B cell (primary cell): ENCODE results near the gene GJC1. TPM values are rescaled to one million over a fixed set of nuclear protein-coding genes. Genes with fewer than 3 reads are reported as not detected.

Experiments
- ATAC-seq: fragments of 200-7000 bp; cut with Tn5 transposase; one replicate; pipeline ENCODE4 v1.10.0; 2021; ENCODE audit warnings: low read depth, mild to moderate bottlenecking, moderate number of reproducible peaks, moderate library complexity
- CTCF ChIA-PET: fragments of 350-600 bp; sonication (Branson Sonifier 250); formaldehyde crosslinking; loops from one replicate; lab custom pipeline; 2021; ENCODE audit warnings: antibody characterized with exemption, inconsistent platforms; lab: Charles Lee
- POLR2A ChIA-PET: fragments of 350-600 bp; sonication (Branson Sonifier 250); formaldehyde crosslinking; loops from one replicate; lab custom pipeline; 2021; ENCODE audit warnings: antibody characterized with exemption; lab: Charles Lee
- DNase-seq: peaks from one replicate; pipeline ENCODE4 v3.0.0; 2013
- H2AFZ ChIP-seq: 2 replicates; pipeline ENCODE4 v1.6.1; 2012; ENCODE audit warnings: mild to moderate bottlenecking, low read depth, low read length; ENCODE audit not compliant: insufficient read depth, poor library complexity, severe bottlenecking
- H3K27ac ChIP-seq, 2 donors: 1 replicate in 1 of 2; 2 replicates in 1 of 2; pipeline ENCODE4 v1.5.1; 2012 to 2013; ENCODE audit warnings: low read length in 2 of 2, mild to moderate bottlenecking in 2 of 2, moderate library complexity in 1 of 2
- H3K27me3 ChIP-seq, 4 experiments: fragments of 200-600 bp in 1 of 4; sonication (generic) in 1 of 4; replicated peaks in 1 of 4; 1 replicate in 2 of 4; 2 replicates in 2 of 4; pipeline versions ENCODE4 v1.6.1 to v1.7.0; 2013 to 2016; ENCODE audit warnings: low read length in 3 of 4, mild to moderate bottlenecking in 2 of 4, mixed read lengths in 1 of 4, moderate library complexity in 1 of 4; ENCODE audit not compliant: insufficient read depth in 4 of 4, control insufficient read depth in 3 of 4; ENCODE audit errors: control extremely low read depth in 1 of 4
- H3K36me3 ChIP-seq, 2 experiments: replicated peaks in 1 of 2; 1 replicate in 1 of 2; 2 replicates in 1 of 2; pipeline versions ENCODE4 v1.6.1 to v1.7.1; 2013; ENCODE audit warnings: low read length in 1 of 2; ENCODE audit not compliant: insufficient read depth in 2 of 2, control insufficient read depth in 1 of 2; ENCODE audit errors: control extremely low read depth in 1 of 2, extremely low read depth in 1 of 2
- H3K4me1 ChIP-seq, 2 donors: fragments of 200-600 bp in 1 of 2; sonication (generic) in 1 of 2; 1 replicate in 1 of 2; 2 replicates in 1 of 2; pipeline versions ENCODE4 v1.5.1 to v1.6.1; 2013 to 2017; ENCODE audit warnings: low read length in 2 of 2; ENCODE audit not compliant: control insufficient read depth in 2 of 2, insufficient read depth in 2 of 2
- H3K4me2 ChIP-seq: replicated peaks from 2 replicates; pipeline ENCODE3; 2012; ENCODE audit warnings: mild to moderate bottlenecking, low read depth, low read length; ENCODE audit not compliant: poor library complexity, severe bottlenecking
- H3K4me3 ChIP-seq, 5 experiments: fragments of 200-600 bp in 1 of 5; sonication (generic) in 1 of 5; 1 replicate in 3 of 5; 2 replicates in 2 of 5; pipeline versions ENCODE4 v1.5.1 to v1.7.0; 2011 to 2016; ENCODE audit warnings: low read length in 4 of 5, mild to moderate bottlenecking in 4 of 5, low read depth in 2 of 5, control low read depth in 1 of 5, moderate library complexity in 1 of 5; ENCODE audit not compliant: insufficient read depth in 1 of 5; ENCODE audit errors: control extremely low read depth in 1 of 5, extremely low read depth in 1 of 5
- H3K79me2 ChIP-seq: fragments of 200-600 bp; sonication (generic); one replicate; pipeline ENCODE4 v1.6.0; 2016; ENCODE audit warnings: low read length; ENCODE audit not compliant: control insufficient read depth, insufficient read depth
- H3K9ac ChIP-seq: fragments of 200-600 bp; sonication (generic); 2 replicates; pipeline ENCODE4 v1.6.1; 2017; ENCODE audit warnings: mild to moderate bottlenecking, low read length, moderate library complexity
- H3K9me3 ChIP-seq, 3 donors: one replicate each; pipeline versions ENCODE4 v1.6.1 to v1.7.1; 2013; ENCODE audit warnings: low read length in 2 of 3; ENCODE audit not compliant: control insufficient read depth in 2 of 3, insufficient read depth in 1 of 3; ENCODE audit errors: control extremely low read depth in 1 of 3
- H4K20me1 ChIP-seq: 2 replicates; pipeline ENCODE4 v1.6.0; 2012; ENCODE audit warnings: mild to moderate bottlenecking, low read length; ENCODE audit not compliant: insufficient read depth, control insufficient read depth, poor library complexity, severe bottlenecking
- H3K27ac Mint-ChIP-seq: one replicate; pipeline ENCODE4 v1.8.0; 2021; ENCODE audit warnings: mixed read lengths
- H3K27me3 Mint-ChIP-seq: one replicate; pipeline ENCODE4 v1.8.0; 2021; ENCODE audit warnings: mixed read lengths
- H3K4me1 Mint-ChIP-seq: one replicate; pipeline ENCODE4 v1.8.0; 2021; ENCODE audit warnings: mixed read lengths
- H3K4me3 Mint-ChIP-seq: one replicate; pipeline ENCODE4 v1.8.0; 2021; ENCODE audit warnings: mixed read lengths
- H3K9me3 Mint-ChIP-seq: one replicate; pipeline ENCODE4 v1.8.0; 2022; ENCODE audit warnings: mixed read lengths; ENCODE audit not compliant: insufficient read depth
- EZH2 ChIP-seq: IDR thresholded peaks from 2 replicates; pipeline ENCODE4 v1.6.1; 2012; ENCODE audit warnings: borderline replicate concordance, low read depth, mild to moderate bottlenecking, moderate library complexity, low read length; ENCODE audit not compliant: insufficient read depth, poor library complexity, severe bottlenecking
- WGBS: methylation state at CpG from one replicate; pipeline ENCODE4 v1.1.5; 2013; ENCODE audit warnings: missing lambda C conversion rate; ENCODE audit not compliant: insufficient coverage; 5-methylcytosine and 5-hydroxymethylcytosine counted together
- intact Hi-C: fragments of 100-400 bp; cut with micrococcal nuclease; formaldehyde crosslinking; loops from one replicate; pipeline ENCODE4 v1.10.0; 2022
- polyA plus RNA-seq: library from polyadenylated mRNA; depleted of rRNA; stranded (reverse); fragments of >200 nt; gene quantifications from 2 replicates; pipeline ENCODE4 v1.2.3, GENCODE V29; 2012
- total RNA-seq, 2 donors: library from RNA; stranded (reverse); fragments of 120-200 nt in 1 of 2; gene quantifications; 1 replicate in 1 of 2; 2 replicates in 1 of 2; pipeline versions ENCODE4 v1.2.3 to v1.2.4, GENCODE V29; 2013 to 2022
- TF ChIP-seq, protein P1 (sequence below): fragments of 200-600 bp; IDR thresholded peaks from one replicate; pipeline ENCODE4 v1.8.0; 2022; ENCODE audit warnings: antibody characterized with exemption, mild to moderate bottlenecking

Gene GJC1
- total and polyA plus RNA-seq, 2 donors (not counting 1 experiment from before 2014, with no cell fraction given) = not detected

DNA sequence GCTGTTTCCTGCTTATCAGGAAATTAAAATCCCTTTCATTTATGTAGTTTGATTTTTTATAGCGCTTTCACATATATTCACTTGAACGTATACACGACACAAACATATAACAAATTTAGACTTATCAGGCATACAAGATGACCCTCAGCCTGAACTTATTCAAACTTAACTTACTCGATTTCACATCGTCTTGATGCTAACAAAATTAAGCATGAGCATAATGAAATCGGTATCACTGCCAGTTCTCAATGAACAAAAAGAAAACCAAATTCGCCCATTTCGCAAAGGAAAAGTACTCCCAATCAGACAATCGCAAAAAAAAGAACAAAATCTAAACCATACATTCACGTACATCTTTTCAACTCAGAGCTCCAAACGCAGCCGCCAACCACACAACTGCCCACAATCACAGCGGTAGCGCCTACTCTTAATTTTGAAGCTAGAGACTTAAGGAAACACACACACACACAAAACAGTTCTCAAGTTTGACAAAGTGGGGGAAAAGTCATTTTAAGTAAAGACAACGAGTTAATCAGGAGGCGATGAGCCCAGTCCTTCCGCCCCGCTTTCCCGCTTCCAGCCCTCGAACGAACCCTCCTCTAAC is 1.1 kb downstream of the GJC1 start:
- H3K9me3 Mint-ChIP-seq = no peaks in the 10 kb centered on the region
- peak overlapping the region; percentile 56 for H2AFZ ChIP-seq
- H3K27ac Mint-ChIP-seq = peak overlapping the region; percentile 1
- DNase-seq = peak; percentile 65
- peaks cover 11 to 18% of the 10 kb centered on the region in 2 donors for H3K4me1 ChIP-seq
- ATAC-seq = no peak
- H3K4me2 ChIP-seq = peak overlapping the region; percentile 94
- no peaks in the 10 kb centered on the region for H3K79me2 ChIP-seq
- peaks cover 0 to 53% (median 28%) of the 10 kb centered on the region in 4 experiments for H3K27me3 ChIP-seq
- H3K27me3 Mint-ChIP-seq = peaks cover 48% of the 10 kb centered on the region
- peak overlapping the region; percentile 86 for H3K4me3 Mint-ChIP-seq
- intact Hi-C loops = no loop called here
- peak overlapping the region; percentile 62 for H3K9ac ChIP-seq
- no peaks in the 10 kb centered on the region for H4K20me1 ChIP-seq
- WGBS = 3% methylated on average over 15 of the region's 21 CpGs
- no peaks in the 10 kb centered on the region for H3K9me3 ChIP-seq
- TF ChIP-seq, protein P1, sequence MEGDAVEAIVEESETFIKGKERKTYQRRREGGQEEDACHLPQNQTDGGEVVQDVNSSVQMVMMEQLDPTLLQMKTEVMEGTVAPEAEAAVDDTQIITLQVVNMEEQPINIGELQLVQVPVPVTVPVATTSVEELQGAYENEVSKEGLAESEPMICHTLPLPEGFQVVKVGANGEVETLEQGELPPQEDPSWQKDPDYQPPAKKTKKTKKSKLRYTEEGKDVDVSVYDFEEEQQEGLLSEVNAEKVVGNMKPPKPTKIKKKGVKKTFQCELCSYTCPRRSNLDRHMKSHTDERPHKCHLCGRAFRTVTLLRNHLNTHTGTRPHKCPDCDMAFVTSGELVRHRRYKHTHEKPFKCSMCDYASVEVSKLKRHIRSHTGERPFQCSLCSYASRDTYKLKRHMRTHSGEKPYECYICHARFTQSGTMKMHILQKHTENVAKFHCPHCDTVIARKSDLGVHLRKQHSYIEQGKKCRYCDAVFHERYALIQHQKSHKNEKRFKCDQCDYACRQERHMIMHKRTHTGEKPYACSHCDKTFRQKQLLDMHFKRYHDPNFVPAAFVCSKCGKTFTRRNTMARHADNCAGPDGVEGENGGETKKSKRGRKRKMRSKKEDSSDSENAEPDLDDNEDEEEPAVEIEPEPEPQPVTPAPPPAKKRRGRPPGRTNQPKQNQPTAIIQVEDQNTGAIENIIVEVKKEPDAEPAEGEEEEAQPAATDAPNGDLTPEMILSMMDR = no peak
- peak; percentile 4 for TF ChIP-seq EZH2
- H3K4me1 Mint-ChIP-seq = peaks cover 14% of the 10 kb centered on the region
- H3K36me3 ChIP-seq = no peaks in the 10 kb centered on the region
- peak overlapping the region; percentile 22 to 70 (median 27) for H3K4me3 ChIP-seq
- POLR2A ChIA-PET = no interaction called here
- no peak overlapping the region for H3K27ac ChIP-seq
- CTCF ChIA-PET = interaction anchor here (1.4 kb wide), 1 partner anchor 36 kb away, joined by 3 read pairs; no protein-coding TSS in a partner anchor

DNA sequence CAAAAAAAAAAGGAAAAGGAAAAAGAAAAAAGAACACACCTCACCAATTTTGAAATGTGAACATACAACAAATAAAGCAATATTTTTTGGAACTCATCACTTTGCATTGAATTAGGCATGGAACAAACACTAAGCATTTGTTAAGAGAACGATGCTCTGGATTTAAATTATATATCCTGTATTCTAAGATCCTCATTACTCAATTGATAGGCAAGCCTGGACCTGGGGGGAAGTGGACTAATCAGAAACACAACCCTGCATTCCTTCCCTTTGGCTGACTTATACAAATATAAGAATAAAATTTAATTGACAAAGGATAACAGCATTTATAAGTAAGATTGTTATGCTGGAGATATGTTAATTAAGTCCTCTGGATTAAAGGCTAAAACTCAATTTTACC is 2.2 kb downstream of the GJC1 start:
- no peaks in the 10 kb centered on the region for H3K79me2 ChIP-seq
- H3K27me3 ChIP-seq = peaks cover 0 to 51% (median 26%) of the 10 kb centered on the region in 4 experiments
- no peak overlapping the region for H2AFZ ChIP-seq
- Mint-ChIP-seq H3K27ac (no peak overlapping the region), H3K4me3 (no peak overlapping the region), H3K4me1 (peaks cover 14% of the 10 kb centered on the region), H3K9me3 (no peaks in the 10 kb centered on the region), H3K27me3 (peaks cover 39% of the 10 kb centered on the region)
- ChIA-PET POLR2A (no interaction called here), CTCF (no interaction called here)
- peaks cover 11 to 18% of the 10 kb centered on the region in 2 donors for H3K4me1 ChIP-seq
- TF ChIP-seq, protein P1 = no peak
- TF ChIP-seq EZH2 = no peak
- no peak for DNase-seq
- H3K4me3 ChIP-seq = no peak overlapping the region
- no peaks in the 10 kb centered on the region for H3K9me3 ChIP-seq
- no peak overlapping the region for H3K9ac ChIP-seq
- H3K4me2 ChIP-seq = no peak overlapping the region
- WGBS = no CpG with 5 or more reads among the region's 1 CpG
- H3K36me3 ChIP-seq = no peaks in the 10 kb centered on the region
- intact Hi-C loops = no loop called here
- no peak for ATAC-seq
- no peaks in the 10 kb centered on the region for H4K20me1 ChIP-seq
- H3K27ac ChIP-seq = no peak overlapping the region
